ENCODE measurements around the gene CDC23. TPM values are rescaled to one million over a fixed set of nuclear protein-coding genes. Genes with fewer than 3 reads are reported as not detected.
"Not testable (repeated sequence)": the region's sequence is repeated elsewhere in the genome, so short reads cannot be mapped to it uniquely, and the experiment has no call there.

CDC23 gene
- total RNA-seq, 1 experiment from 2014 or later = 49.7 TPM

- intact Hi-C loops (cut with micrococcal nuclease) = no loop called here
- Mint-ChIP-seq H3K27ac (ENCODE audit: low read depth, unreplicated experiment) (no peak overlapping the region), H3K4me3 (ENCODE audit: unreplicated experiment) (no peak overlapping the region), H3K27me3 (ENCODE audit: insufficient read depth, unreplicated experiment) (no peaks in the 10 kb centered on the region), H3K4me1 (ENCODE audit: insufficient read depth, unreplicated experiment) (no peaks in the 10 kb centered on the region), H3K9me3 (ENCODE audit: unreplicated experiment) (no peaks in the 10 kb centered on the region), H3K36me3 (ENCODE audit: insufficient read depth, unreplicated experiment) (no peaks in the 10 kb centered on the region)
- TF ChIP-seq CTCF (IDR thresholded peaks at IDR 0.05; ENCODE audit: unreplicated experiment) = no peak
- DNase-seq (ENCODE audit: unreplicated experiment) = peak; percentile 94
- ChIA-PET POLR2A (interaction anchor here (0.9 to 3.9 kb wide), 4 partner anchors 10 to 394 kb away, joined by 3 to 30 read pairs (median 5); partner anchors contain the start of genes BRD8, KIF20A and NME5), CTCF (interaction anchor here (0.6 to 5.3 kb wide), 16 partner anchors 10 to 625 kb away, joined by 3 to 27 read pairs (median 3); no protein-coding TSS in a partner anchor)
- no TSS peak for BruUV-seq (replicated peaks)
Observed at GRCh38 chr5:138148811-138149210, 64.3 kb downstream of the CDC23 start.

GRCh38 chr5:138143578-138143977 lies 69.5 kb downstream of the CDC23 start:
- H3K4me3 Mint-ChIP-seq (ENCODE audit: unreplicated experiment); H3K36me3 Mint-ChIP-seq (ENCODE audit: insufficient read depth, unreplicated experiment); intact Hi-C loops (cut with micrococcal nuclease); H3K27ac Mint-ChIP-seq (ENCODE audit: low read depth, unreplicated experiment); H3K9me3 Mint-ChIP-seq (ENCODE audit: unreplicated experiment); BruUV-seq (replicated peaks); H3K27me3 Mint-ChIP-seq (ENCODE audit: insufficient read depth, unreplicated experiment); H3K4me1 Mint-ChIP-seq (ENCODE audit: insufficient read depth, unreplicated experiment); DNase-seq (ENCODE audit: unreplicated experiment): not testable (repeated sequence)
- ChIA-PET CTCF (interaction anchor here (1.1 to 7.3 kb wide), 6 partner anchors 10 to 364 kb away, joined by 3 to 46 read pairs (median 10); no protein-coding TSS in a partner anchor), POLR2A (interaction anchor here (0.6 to 1.3 kb wide), 4 partner anchors 9 to 487 kb away, joined by 3 to 4 read pairs (median 4); no protein-coding TSS in a partner anchor)

- intact Hi-C loops (cut with micrococcal nuclease) = no loop called here
- ChIA-PET CTCF (interaction anchor here (0.6 to 7.3 kb wide), 6 partner anchors 8 to 406 kb away, joined by 3 to 46 read pairs (median 4); no protein-coding TSS in a partner anchor), POLR2A (no interaction called here)
- no peaks in the 10 kb centered on the region for H3K9me3 Mint-ChIP-seq (ENCODE audit: unreplicated experiment)
- H3K4me1 Mint-ChIP-seq (ENCODE audit: insufficient read depth, unreplicated experiment) = no peaks in the 10 kb centered on the region
- no peak overlapping the region for H3K4me3 Mint-ChIP-seq (ENCODE audit: unreplicated experiment)
- H3K27ac Mint-ChIP-seq (ENCODE audit: low read depth, unreplicated experiment) = no peak overlapping the region
- H3K36me3 Mint-ChIP-seq (ENCODE audit: insufficient read depth, unreplicated experiment) = no peaks in the 10 kb centered on the region
- no peaks in the 10 kb centered on the region for H3K27me3 Mint-ChIP-seq (ENCODE audit: insufficient read depth, unreplicated experiment)
- TF ChIP-seq CTCF (IDR thresholded peaks at IDR 0.05; ENCODE audit: unreplicated experiment) = no peak
- DNase-seq (ENCODE audit: unreplicated experiment) = no peak
- BruUV-seq (replicated peaks) = no TSS peak
Observed at GRCh38 chr5:138141734-138142133, 71.4 kb downstream of the CDC23 start.

GRCh38 chr5:138140268-138140667 lies 72.9 kb downstream of the CDC23 start:
- H3K4me1 Mint-ChIP-seq (ENCODE audit: insufficient read depth, unreplicated experiment) = no peaks in the 10 kb centered on the region
- ChIA-PET POLR2A (interaction anchor here (0.6 to 2.1 kb wide), 4 partner anchors 38 to 302 kb away, joined by 4 to 8 read pairs (median 4); partner anchors contain the start of genes BRD8, FAM13B and WNT8A), CTCF (interaction anchor here (0.6 to 7.3 kb wide), 8 partner anchors 10 to 461 kb away, joined by 3 to 46 read pairs (median 4); no protein-coding TSS in a partner anchor)
- intact Hi-C loops (cut with micrococcal nuclease) = no loop called here
- no peaks in the 10 kb centered on the region for H3K9me3 Mint-ChIP-seq (ENCODE audit: unreplicated experiment)
- no peak overlapping the region for H3K4me3 Mint-ChIP-seq (ENCODE audit: unreplicated experiment)
- no peak for DNase-seq (ENCODE audit: unreplicated experiment)
- no peak for TF ChIP-seq CTCF (IDR thresholded peaks at IDR 0.05; ENCODE audit: unreplicated experiment)
- no peaks in the 10 kb centered on the region for H3K36me3 Mint-ChIP-seq (ENCODE audit: insufficient read depth, unreplicated experiment)
- H3K27me3 Mint-ChIP-seq (ENCODE audit: insufficient read depth, unreplicated experiment) = no peaks in the 10 kb centered on the region
- no TSS peak for BruUV-seq (replicated peaks)
- H3K27ac Mint-ChIP-seq (ENCODE audit: low read depth, unreplicated experiment) = no peak overlapping the region
